Central memory CD4-positive, alpha-beta T cell (primary cell): ENCODE measurements around the gene MAT2B.
A peak's percentile ranks its signal among the peaks of the same experiment; 100 is the strongest.

Experiments used
- DNase-seq: peaks from one replicate; pipeline ENCODE4 v3.0.0; 2022

The MAT2B gene

DNA sequence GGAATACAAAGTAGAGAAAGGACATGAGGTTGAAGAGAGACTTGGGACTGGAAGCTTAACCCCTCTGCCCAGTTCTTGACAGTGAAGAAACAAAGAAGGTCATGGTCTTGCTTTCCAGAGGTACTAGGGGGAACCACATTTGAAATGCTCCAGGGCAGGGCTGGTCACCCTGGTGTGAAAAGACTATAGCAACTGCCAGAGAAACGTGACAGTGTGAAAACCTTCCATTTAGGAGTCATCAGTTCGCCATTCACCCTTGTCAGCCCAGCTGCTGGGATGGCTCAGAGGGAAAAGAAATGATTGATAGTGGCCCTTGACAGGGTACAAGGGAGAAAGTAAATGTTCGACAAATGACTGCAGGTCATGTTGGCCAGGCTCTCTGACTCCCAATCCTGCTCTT, 56.7 kb downstream of the MAT2B start:
- DNase-seq: no peak

DNA sequence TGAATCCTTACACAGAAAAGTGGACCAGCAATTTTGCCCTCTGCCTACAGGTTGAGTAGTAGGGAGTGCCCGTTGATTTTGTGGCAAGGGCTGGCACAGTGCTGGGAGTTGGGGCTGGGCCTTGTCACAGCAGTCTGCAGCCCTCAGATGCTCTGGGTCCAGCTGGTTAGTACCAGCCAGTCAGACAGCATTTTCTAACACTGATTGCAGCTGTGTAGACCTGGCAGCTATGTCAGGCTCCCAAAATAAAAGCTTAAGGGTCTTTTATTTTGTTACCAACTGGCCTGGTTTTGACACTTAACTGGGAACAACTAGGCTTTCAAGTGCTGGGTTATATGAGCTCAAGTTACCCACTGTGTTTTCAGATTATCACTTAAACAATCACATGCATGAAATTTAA, 57.7 kb downstream of the MAT2B start:
- DNase-seq: no peak

DNA sequence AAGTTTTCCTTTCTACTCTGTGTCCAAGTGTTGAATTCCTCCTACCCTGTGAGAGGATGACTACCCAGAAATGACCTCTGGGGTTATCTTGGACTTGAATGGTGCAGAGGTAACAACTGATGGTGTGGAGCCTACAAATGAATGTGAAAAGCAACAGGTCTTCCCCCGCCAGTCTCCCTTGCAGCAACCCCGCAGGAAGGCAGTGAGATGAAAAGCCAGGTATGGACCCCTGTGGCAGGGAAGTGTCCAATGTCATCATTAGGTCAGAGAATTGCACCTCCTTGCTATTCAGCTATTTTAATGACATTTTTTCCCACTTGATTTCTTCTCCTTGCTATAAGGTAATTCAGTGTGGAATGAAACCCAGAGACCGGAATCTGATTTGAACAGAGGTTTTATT, 58.5 kb downstream of the MAT2B start:
- no peak for DNase-seq

DNA sequence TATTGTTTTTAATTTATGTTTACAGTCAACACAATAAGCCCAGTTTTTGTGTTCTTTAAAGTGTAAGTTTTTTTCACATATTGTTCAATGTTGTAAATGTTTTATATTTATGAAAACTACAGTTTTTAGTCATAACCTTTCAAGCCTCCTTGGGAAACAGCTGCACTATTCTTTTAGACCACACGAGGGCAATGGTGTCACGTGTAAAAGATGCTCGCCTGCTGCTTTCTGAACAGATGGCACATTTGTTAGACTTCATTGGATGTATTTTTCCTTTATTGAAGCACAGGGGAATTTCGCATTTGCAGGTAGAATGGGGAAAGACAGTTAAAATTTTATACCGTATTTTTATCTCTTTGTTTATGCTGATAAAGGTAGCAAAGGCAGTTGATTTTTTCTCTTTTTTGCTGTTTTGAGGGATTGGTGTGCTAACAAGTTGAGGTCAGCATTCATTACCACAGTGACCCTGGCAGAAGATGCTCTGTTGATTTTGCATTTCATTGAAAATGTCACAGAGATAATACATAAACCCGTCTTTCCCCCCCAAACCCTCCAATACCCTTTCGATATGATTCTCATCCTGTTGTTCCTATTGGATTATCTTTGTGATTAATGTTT, 59.0 kb downstream of the MAT2B start:
- peak; percentile 39 for DNase-seq

GRCh38 chr5:163565492-163565891, 60.1 kb downstream of the MAT2B start:
- DNase-seq: no peak

GRCh38 chr5:163565931-163566608, 60.7 kb downstream of the MAT2B start:
- peak; percentile 4 for DNase-seq

DNA sequence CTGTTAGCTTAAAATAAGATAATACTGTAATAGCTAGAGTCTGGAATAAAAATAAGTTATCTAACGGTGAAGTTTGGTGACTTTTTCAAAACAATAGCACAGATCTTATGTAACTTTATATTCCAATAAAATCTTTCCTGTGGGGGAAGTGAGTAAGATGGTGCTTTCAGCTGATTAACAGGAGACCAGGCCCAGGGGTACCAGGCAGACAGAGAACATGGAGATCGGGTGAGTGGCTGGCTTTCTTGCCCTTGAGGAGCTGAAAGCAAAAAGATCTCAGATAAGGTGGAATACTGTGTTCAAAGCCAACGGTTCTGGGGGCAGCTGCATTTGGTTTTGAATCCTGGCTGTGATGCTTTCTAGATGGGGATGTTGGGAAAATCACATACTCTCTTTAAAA, 61.3 kb downstream of the MAT2B start:
- no peak for DNase-seq

GRCh38 chr5:163567811-163568210, 62.4 kb downstream of the MAT2B start:
- no peak for DNase-seq
